ENCODE data around the gene DPM2.

DPM2 gene

DNA sequence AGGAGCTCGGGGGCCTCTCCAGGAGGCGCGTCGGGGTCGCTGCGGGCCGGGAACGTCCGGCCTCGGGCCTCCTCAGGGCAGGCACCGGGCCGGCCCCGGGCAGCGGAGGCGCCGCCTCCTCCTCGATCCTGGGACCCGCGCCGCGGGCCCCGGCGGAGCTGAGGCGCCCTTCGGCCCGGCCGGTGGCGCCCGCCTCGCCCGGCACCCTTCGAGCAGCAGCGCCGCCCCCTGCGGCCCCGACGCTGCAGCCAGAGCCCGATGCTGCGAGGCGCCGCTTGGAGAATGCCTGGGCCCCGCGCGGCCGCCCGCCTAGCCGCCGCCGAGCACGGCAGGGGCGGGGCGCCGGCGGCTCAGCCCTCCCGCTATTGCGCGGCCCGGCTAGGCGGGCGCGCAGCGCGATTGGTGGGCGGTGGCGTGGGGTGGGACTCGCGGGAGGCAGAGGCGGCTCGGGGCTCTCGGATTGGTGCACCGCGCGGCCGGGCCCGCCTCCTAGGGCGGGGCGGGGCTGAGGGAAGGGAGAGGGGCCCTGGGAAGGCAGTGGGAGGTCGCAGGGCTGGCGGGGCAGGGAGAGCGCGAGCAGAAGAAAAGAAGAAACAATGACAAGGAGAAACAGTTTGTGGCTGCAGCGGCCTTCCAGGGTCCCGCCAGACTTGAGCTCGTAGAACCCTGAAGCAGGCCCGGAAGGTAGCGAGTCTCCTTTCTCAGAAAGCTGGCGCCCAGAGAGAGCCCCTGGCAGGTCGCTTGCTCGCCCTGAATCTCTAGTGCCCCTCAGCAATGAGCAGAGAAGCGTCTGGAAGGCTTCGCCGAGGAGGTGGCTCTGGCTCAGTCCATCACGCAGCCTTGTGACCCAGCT lies 43.3 kb upstream of the DPM2 start, which contains the start of gene EEIG1:
EEIG1 (minus strand) TSS at position 284 of the 853 bp plus-strand sequence. CDS start 852 bp downstream, outside the sequence.
- TF ChIP-seq, protein P1, sequence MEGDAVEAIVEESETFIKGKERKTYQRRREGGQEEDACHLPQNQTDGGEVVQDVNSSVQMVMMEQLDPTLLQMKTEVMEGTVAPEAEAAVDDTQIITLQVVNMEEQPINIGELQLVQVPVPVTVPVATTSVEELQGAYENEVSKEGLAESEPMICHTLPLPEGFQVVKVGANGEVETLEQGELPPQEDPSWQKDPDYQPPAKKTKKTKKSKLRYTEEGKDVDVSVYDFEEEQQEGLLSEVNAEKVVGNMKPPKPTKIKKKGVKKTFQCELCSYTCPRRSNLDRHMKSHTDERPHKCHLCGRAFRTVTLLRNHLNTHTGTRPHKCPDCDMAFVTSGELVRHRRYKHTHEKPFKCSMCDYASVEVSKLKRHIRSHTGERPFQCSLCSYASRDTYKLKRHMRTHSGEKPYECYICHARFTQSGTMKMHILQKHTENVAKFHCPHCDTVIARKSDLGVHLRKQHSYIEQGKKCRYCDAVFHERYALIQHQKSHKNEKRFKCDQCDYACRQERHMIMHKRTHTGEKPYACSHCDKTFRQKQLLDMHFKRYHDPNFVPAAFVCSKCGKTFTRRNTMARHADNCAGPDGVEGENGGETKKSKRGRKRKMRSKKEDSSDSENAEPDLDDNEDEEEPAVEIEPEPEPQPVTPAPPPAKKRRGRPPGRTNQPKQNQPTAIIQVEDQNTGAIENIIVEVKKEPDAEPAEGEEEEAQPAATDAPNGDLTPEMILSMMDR (IDR thresholded peaks at IDR 0.05; ENCODE audit: insufficient read depth, low read depth, low read length, missing control alignments) = no peak
- DNase-seq (ENCODE audit: low read depth) = peak; percentile 93
- peak within 1 kb of the TSS; percentile 88 for H3K4me3 ChIP-seq (ENCODE audit: low read length)

DNA sequence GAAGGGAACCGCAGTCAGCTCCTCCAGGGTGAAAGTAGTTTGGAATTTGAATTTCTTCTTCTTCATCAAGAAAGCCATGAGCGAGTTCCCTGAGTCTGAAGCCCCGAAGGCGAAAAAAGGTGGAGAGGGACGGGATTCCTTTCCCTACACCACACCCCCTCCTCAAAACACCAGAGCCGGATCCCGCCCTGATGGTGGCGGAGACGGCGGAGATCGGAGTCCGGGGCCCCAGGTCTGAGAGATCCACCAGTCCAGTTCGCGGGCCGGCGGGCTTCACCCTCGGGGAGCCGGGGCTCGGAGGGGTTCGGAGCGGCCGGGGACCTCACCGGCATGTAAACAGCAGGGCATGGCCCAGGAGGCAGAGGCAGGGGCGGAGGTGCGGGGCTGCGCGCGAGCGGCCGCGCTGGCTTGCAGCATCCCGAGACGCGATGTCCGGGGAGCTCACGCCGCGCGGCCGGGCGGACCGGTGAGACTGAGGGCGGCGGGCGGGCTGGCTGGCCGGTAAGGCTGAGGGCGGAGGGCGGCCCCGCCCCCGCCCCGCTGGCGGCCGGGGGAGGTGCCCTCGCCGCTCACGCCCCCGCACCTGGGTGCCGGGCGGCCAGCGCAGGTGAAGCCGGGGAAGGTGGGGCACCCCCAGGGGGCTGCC lies 42.5 kb upstream of the DPM2 start:
- H3K4me3 ChIP-seq (ENCODE audit: low read length) = peak overlapping the region; percentile 88
- peak; percentile 54 for DNase-seq (ENCODE audit: low read depth)
- TF ChIP-seq, protein P1 (IDR thresholded peaks at IDR 0.05; ENCODE audit: insufficient read depth, low read depth, low read length, missing control alignments) = no peak

DNA sequence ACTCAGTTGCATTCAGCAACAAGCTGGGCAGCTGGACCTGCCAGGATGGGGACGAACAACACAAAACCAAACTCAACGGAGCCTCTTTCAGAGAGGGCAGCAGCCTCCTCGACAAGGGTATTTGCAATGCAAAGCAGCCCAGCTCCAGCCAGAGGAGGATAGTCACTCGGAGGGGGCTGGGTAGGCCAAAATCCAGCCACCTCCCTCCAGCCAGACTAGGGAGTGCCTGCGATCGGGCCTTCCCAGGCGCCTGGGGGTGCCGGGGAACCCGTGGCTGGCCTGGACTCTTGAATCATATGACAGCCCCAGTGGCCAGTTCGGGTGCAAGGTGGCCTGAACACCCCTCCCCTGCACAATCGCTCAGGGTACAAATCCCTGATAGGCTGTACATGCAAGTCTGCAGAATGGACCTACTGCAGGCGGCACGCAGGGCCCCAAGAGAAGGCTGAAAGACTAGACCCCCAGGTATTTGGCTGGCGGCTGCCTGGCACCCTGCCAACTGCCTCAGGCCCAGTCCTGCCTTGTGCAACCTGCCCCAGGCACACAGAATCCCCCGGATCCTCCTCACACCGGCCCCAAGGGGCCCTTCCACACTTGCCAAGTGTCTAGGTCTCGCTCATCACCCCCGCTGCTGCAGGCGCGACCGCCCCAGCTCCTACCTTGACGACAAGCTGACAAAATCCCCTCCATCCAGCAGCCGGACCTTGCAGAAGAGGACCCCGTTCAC lies 41.8 kb upstream of the DPM2 start:
- DNase-seq (ENCODE audit: low read depth) = peak; percentile 48
- TF ChIP-seq, protein P1 (IDR thresholded peaks at IDR 0.05; ENCODE audit: insufficient read depth, low read depth, low read length, missing control alignments) = no peak

DNA sequence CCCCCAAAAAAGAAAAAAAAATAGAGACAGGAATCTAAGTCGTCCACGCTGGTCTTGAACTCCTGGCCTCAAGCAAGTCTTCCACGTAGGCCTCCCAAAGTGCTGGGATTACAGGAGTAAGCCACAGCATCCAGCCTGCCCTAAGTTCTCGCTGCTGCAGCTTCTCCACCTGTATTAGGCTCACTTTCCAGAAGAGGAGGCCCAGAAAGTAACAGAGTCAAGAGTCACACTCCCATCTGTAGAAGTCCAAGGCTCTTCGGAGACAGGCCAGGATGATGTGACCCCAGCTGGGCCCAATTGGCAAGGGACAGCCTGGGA lies 41.3 kb upstream of the DPM2 start:
- no peak for DNase-seq (ENCODE audit: low read depth)
- TF ChIP-seq, protein P1 (IDR thresholded peaks at IDR 0.05; ENCODE audit: insufficient read depth, low read depth, low read length, missing control alignments) = no peak
- peak overlapping the region; percentile 88 for H3K4me3 ChIP-seq (ENCODE audit: low read length)

More for the DNA sequence above, 41.8 kb upstream of the DPM2 start:
- H3K4me3 ChIP-seq (ENCODE audit: low read length) = peak overlapping the region; percentile 88

DNA sequence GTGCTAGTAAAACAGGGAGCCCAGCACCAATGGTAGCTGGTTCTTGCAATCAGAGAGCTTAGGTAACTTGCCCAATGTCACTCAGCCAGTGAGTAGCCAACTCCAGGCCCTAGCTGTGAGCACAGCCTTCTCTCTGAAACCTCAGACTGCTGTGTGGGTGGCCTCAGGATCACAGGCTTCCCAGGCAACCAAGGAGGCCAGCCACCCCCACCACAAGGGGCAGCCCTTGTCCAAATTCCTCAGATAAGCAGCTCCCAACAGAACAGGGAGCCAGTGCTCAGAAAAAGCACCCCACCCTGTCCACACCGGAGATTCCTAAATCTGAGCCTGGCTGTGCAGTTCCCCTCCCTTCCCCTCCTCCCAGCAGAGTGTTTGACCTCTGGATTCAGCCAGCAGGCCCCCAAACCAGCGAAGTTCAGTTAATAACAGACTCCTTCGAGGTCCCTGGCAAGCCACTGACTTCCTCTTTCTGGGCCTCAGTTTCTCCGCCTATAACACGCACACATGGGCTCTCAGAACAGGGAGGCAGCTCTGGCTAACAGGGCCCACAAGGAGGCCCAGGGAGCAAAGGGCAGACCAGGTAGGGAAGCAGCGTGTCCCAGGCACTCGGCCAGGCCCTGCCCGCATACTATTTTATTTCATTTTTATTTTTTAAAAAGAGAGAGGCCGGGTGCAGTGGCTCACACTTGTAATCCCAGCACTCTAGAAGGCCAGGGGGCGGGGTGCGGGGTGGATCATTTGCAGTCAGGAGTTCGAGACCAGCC lies 40.4 kb upstream of the DPM2 start:
- peak overlapping the region; percentile 88 for H3K4me3 ChIP-seq (ENCODE audit: low read length)
- DNase-seq (ENCODE audit: low read depth) = peak; percentile 40
- TF ChIP-seq, protein P1 (IDR thresholded peaks at IDR 0.05; ENCODE audit: insufficient read depth, low read depth, low read length, missing control alignments) = no peak
